GM19240 (cell line): ENCODE data around the gene PDZD2.
A peak's percentile ranks its signal among the peaks of the same experiment; 100 is the strongest.
"Not testable (repeated sequence)": the region's sequence is repeated elsewhere in the genome, so short reads cannot be mapped to it uniquely, and the experiment has no call there.

Experiments used
- DNase-seq: peaks from one replicate; pipeline ENCODE4 v3.0.0; 2011; ENCODE audit warnings: low spot score; ENCODE audit not compliant: insufficient read length

Gene PDZD2

DNA sequence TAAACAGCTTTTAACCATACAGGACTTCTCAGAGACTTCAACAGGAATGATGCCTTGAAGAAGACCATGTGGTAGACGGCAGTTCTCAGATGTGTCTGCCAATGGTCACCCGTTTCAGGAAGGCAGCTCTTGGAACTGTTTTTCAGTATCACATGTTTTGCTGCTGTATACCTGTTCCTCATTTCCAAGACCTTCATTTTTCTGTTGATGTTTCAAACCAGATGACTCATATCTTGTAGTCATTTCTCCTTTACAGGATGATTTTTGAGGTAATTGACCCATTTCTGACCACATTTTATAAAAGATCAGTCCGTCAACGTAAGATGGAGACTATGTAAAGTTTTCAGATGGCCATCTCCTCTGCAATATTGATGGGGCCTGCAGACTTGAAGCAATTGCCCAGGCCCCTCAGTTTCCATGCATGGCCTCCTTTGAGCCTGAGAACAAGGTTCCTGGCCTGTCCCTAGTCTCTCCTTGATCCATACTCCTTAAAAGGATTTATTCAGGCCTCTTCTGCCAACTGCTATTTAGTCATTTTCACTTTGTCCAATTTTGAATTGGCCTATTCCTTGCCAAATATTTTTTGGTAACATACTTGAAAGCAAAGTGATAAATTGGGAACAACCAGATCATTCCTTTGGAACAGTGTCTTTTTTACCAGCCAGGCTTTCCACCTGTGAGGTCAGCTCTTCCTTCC is 128.6 kb downstream of the PDZD2 start:
- no peak for DNase-seq

DNA sequence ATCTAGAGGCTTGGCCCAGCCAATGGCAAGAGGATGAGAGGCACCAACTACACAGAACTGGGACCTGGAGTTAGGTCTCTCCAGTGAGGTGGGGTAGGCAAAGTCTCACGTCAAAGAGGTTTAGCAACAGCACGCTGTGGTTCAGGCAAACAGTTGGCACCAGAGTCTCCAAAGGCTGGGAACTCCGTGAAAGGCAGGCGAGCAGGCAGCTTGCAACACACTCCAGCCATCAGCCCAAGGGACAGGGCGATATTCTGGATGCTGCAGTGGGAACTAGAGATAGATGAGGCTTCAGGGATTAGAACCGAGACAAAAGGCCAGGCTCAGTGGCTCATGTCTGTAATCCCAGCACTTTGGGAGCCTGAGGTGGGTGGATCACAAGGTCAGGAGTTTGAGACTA is 129.1 kb downstream of the PDZD2 start:
- DNase-seq: no peak

DNA sequence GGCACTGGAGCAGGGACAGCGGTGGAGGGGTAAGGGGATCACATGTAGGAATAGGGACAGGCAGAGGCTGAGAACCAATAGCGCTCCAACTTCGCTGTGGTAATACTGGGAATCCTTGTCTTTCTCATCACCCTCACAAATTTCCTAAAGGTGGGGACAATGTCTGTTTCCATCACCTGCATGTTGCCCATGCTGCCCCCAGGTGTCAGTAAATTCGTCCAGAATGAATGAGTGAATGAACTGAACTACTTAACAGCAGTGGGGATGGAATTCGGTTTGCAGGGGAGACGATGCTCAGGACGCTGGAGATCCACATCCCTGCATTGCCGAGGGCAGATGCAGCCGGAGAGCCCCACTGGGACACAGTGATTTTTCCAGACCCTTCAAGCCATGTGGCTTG is 129.9 kb downstream of the PDZD2 start:
- DNase-seq: no peak

DNA sequence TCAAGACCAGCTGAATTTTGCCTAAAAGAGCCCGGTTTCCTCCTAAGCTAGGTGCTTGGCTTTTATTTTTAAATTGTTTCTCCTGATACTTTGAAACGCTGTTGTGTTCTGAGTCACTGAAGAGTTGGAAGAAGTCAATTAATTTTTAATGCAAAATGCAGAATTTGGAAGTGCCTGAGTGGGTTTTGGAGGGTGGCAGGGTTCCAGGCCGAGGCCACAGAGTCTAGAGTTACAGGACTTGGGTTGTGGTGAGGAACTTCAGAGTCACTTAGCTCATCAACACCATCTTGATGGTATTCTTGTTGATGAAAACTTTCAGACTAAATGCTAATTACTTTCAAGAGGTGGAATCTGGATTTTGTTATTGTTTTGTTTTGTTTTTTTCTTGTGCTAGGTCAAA is 130.6 kb downstream of the PDZD2 start:
- no peak for DNase-seq

- no peak for DNase-seq
Observed at GRCh38 chr5:31770132-31770720, 131.3 kb downstream of the PDZD2 start.

DNA sequence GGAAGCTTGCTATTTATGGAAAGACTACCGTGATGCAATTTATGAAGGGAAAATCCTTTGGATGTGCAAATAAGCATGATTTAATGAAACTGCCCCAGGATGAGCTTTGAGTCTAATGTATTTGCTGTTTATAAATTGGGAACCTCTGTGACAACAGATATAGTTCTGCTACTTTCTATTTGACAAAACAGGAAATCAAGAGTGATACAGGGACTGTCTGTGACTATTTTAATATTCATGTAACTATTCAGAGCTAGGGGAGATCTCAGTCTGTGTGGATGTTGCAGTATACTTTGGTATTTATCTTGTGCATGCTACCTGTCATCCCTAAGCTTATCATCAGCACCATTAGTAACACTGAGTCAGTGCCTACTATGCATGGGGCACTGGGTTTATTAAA is 132.1 kb downstream of the PDZD2 start:
- DNase-seq: peak; percentile 19

DNA sequence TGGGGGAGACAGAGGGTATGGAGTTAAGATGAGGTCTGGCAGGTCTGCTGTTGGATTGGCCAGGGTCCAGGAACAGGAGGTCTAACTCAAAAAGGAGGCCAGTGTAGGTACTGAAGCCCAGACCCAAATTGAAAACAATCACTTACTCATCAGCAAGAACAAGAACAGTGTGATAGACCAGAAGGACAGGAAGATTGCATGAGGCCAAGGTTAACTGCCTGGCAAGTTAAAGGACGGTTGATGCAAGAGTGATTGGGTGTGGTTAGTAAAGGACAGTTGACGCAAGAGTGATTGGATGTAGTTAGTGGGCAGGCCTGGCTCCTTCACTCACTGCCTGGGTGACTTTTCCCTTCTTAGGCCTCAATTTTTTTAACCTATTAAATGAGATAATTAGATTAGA is 132.6 kb downstream of the PDZD2 start:
- DNase-seq: peak; percentile 18

DNA sequence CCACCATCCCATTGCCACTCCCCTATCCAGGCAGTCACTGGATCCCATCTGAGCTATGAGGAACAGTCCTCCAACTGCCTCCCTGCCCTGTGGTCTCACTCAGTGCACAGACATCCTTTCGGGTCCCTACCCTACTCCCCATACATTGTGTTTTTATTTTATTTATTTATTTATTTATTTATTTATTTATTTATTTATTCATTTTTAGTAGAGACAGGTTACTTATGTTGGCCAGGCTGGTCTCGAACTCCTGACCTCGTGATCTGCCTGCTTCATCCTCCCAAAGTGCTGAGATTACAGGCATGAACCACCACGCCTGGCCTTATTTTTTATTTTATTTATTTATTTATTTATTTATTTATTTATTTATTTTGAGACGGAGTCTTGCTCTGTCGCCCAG is 137.4 kb downstream of the PDZD2 start:
- DNase-seq: not testable (repeated sequence)

DNA sequence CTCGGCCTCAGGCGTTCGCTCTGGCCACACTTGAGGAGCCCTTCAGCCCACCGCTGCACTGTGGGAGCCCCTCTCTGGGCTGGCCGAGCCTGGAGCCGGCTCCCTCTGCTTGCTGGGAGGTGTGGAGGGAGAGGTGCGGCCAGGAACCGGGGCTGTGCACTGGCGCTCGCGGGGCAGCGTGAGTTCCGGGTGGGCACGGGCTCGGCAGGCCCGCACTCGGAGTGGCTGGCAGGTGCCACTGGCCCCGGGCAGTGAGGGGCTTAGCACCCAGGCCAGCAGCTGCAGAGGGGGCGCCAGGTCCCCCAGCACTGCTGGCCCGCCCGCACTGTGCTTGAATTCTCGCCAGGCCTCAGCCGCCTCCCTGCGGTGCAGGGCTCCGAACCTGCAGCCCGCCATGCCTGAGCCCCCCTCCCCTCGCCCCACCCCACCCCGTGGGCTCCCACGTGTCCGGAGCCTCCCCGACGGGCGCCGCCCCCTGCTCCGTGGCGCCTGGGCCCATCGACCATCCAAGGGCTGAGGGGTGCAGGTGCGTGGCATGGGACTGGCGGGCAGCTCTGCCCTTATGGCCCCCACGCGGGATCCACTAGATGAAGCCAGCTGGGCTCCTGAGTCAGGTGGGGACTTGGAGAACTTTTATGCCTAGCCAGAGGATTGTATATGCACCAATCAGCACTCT is 138.2 kb downstream of the PDZD2 start:
- DNase-seq: no peak

DNA sequence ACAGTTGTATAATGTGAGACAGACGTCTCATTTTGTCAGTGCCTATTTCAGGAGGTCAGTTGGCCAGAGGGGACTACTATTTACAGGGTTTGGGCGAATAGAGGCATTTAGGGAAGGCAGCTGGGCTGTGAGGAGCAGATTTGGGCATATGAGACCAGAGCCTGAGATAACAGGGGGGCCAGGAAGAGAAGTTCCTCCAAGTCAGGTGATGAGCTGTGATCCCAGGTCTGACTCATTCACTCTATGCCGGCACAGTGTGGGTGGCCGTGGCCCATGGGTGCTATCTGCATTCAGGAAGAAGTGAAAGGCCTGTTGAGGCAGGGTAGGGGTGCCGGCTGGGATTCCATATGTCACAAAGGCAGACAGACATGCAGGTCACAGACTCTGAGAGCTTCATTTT is 142.8 kb downstream of the PDZD2 start:
- DNase-seq: no peak

GRCh38 chr5:31783086-31783645 is 144.2 kb downstream of the PDZD2 start:
- no peak for DNase-seq

DNA sequence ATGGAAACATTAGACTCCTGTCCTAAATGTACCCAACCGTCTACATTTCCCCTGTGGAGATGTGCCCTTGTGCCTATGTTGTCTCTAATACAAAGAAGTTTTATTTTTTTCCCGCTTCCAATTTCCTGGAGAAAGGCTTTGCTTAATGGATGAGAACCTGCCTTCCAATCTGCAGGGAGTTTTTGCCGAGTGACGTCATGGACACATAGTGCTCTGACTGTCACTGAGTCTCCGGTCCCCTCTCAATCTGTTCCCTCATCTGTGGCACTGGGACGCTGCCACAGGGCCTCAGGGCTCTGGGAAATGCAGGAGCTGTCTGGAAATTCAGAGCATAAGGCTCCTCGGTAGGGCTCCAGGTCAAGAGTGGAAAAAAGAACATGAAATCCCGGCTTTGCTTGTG is 144.8 kb downstream of the PDZD2 start:
- DNase-seq: no peak

DNA sequence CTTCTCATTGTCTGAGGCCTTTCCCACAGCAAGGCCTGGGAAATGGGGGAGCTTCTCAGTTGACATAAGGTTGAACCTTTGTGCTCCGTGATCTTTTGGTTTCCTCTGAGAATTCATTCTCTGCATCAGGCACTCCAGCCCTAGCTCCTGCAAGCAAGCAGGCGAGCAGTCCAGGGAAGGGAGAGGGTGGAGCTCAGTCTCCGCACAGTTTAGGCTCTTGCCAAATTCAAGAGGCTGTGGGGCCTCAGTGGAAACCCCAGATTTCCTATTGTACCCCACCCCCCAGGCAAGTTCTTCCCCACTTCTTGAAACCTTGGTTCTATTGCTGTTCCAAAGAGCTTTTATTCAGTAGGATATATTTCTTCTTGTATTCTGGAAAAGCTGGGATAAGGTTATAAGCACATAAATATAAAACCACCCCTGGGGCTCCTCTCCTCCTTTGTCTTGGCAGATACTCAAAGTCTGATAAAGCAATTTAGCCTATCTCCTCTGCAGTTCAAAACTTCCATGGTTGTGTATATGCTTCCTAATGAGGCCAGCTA is 147.2 kb downstream of the PDZD2 start:
- no peak for DNase-seq

DNA sequence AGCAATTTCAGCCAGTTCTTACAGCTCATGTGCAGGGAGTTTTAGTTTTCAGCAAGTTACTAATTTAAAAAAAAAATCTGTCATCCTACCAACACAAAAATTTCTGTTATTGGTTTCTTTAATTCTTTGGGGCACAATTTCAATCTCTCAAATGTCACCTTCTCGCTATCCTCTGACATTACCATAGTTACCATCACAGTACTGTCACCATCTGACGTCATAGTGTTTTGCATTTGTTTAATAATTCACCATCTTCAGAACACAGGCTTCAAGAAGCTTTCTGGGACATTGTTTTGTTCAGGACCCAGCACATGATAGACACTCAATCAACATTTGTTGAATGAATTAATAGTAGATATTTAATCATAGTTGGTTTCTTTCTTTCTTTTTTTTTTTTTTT is 155.1 kb downstream of the PDZD2 start:
- DNase-seq: no peak

- DNase-seq: no peak
Observed at GRCh38 chr5:31798168-31798567, 159.2 kb downstream of the PDZD2 start.

GRCh38 chr5:31800351-31800750 is 161.4 kb downstream of the PDZD2 start:
- no peak for DNase-seq

GRCh38 chr5:31805785-31806400 is 167.0 kb downstream of the PDZD2 start:
- no peak for DNase-seq

GRCh38 chr5:31806561-31806960 is 167.6 kb downstream of the PDZD2 start:
- DNase-seq: no peak

DNA sequence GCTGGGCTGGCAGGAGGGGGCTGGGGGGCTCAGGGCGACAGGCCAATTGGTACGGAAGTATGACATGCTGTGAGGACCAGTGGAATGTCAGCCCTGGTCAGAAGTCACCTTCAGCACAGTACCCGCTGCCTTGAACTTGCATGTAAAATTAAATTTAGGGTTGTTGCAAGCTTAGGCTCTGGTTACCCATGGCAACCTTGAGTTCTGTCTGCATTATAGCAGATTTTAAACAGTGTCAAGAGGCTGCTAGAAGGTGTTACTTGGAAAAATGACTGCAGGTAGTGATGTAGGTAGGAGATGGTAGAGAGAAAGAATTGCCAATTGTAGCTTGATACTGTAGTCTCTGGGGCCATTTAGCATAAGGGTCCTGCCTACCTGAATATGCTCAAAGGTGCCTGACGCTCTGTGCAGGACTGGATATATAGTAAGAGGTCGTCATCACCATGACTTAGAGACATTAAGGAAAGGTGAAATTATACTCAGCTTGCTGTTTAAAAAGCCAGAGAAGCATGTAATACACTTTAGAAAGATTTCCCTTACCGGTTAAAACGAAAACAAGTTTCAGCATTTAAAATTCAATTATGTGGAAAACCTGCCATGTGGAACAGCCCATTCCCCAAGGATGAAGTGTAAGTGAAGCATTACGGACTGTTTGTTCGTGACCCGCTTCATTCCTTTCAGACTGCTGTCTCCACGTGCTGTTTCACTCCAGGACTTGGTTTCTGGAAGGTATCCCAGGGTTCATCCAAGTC is 169.0 kb downstream of the PDZD2 start:
- no peak for DNase-seq

DNA sequence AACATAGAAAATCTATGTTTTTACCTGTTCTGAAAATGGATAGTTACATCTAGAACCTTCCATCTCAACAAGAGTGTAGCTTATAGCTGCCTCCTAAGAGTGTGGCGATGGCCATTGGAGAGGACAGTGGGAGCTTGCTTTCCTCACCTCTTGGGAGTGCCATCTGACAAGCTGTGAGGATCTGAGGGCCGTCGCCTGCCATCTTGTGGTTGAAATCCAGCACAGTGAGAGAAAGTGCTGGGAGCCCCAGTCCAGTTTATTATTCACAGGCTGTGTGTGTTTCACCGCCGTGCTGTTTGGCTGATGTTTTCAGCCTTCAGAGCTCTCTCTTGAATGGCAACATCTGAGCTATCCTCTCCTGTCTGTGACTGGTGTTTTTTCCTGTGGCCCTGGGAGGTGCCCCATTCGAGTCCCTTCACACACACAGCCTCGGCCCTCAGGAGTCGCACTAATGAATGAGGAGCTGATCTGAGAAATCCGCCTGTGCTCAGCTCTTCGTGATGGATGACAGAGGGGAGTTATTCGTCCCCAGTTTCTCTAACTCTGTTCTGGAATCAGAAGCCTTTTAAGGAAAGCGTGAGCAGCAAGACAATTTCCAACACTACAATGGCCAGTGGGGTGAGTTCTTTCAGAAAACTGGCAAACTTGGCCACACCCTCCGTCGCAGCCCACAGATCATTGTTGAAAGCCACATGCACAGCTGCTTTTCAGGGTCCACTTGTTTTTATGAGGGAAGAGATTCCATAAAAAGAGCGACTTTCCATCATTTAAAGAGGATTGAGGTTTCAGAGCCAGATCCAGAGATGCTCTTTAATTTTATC is 170.3 kb downstream of the PDZD2 start:
- DNase-seq: peak; percentile 45
